SU-DHL-6 (cell line): Measurements from ENCODE around the gene TLR1.

Experiments used
- CTCF ChIP-seq: fragments of 200-600 bp; sonication (generic); IDR thresholded peaks from one replicate; pipeline ENCODE4 v1.5.1; 2017; ENCODE audit warnings: antibody characterized with exemption, mild to moderate bottlenecking, low read length, moderate library complexity; ENCODE audit not compliant: insufficient read depth, poor library complexity, severe bottlenecking
- EZH2phosphoT487 ChIP-seq: fragments of 200-600 bp; sonication (generic), shearing (Covaris generic); conservative IDR thresholded peaks from 2 replicates; pipeline ENCODE4 v1.6.1; 2018; ENCODE audit warnings: mild to moderate bottlenecking, antibody characterized with exemption, low read length, moderate library complexity, mixed read lengths

DNA sequence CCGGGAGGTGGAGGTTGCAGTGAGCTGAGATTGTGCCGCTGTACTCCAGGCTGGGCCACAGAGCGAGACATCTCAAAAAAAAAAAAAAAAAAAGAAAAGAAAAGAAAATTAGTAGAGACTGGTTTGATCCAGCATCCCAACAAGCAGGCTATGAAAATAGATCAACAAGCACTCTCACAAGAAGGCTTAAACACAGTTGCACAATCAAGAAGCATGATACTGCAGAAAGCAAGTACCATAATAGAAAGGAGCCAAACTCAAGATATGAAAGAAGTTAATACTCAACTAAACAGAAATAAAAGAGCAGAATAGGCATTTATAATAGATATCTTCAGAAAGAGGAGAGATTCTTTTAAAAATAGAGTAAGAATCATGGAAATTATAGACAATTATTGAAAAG, 41.4 kb upstream of the TLR1 start:
- no peak for TF ChIP-seq CTCF
- TF ChIP-seq EZH2phosphoT487 = no peak
